Osteoblast (primary cell): ENCODE results near the gene MT4. TPM values are rescaled to one million over a fixed set of nuclear protein-coding genes. Genes with fewer than 3 reads are reported as not detected.
A peak's percentile ranks its signal among the peaks of the same experiment; 100 is the strongest.

Source experiments
- DNase-seq: peaks from one replicate; pipeline ENCODE4 v3.0.0; 2011; ENCODE audit warnings: low spot score, mixed read lengths; ENCODE audit not compliant: insufficient read length; ENCODE audit errors: missing footprints
- H2AFZ ChIP-seq: 2 replicates; pipeline ENCODE4 v1.6.0; 2011; ENCODE audit warnings: mild to moderate bottlenecking, low read length
- H3K27ac ChIP-seq: 2 replicates; pipeline ENCODE4 v1.5.1; 2011; ENCODE audit warnings: mild to moderate bottlenecking, low read depth, low read length, moderate library complexity
- H3K27me3 ChIP-seq: 2 replicates; pipeline ENCODE4 v1.6.0; 2012; ENCODE audit warnings: mild to moderate bottlenecking, control low read depth, inconsistent platforms, low read length, moderate library complexity; ENCODE audit not compliant: insufficient read depth
- H3K36me3 ChIP-seq: 2 replicates; pipeline ENCODE4 v1.5.1; 2011; ENCODE audit warnings: mild to moderate bottlenecking, low read length, control low read depth, moderate library complexity; ENCODE audit not compliant: insufficient read depth
- H3K4me1 ChIP-seq: 2 replicates; pipeline ENCODE4 v1.5.1; 2011; ENCODE audit warnings: mild to moderate bottlenecking, low read length, control low read depth, moderate library complexity; ENCODE audit not compliant: insufficient read depth
- H3K4me2 ChIP-seq: 2 replicates; pipeline ENCODE4 v1.6.0; 2011; ENCODE audit warnings: mild to moderate bottlenecking, low read length; ENCODE audit not compliant: insufficient read depth
- H3K4me3 ChIP-seq: fragments of 200-600 bp; sonication (generic); 3 replicates; pipeline ENCODE4 v1.5.1; 2012; ENCODE audit warnings: mild to moderate bottlenecking, low read length, inconsistent platforms; ENCODE audit not compliant: insufficient read depth
- H3K79me2 ChIP-seq: 2 replicates; pipeline ENCODE4 v1.6.0; 2012; ENCODE audit warnings: mild to moderate bottlenecking, low read length, control low read depth, inconsistent platforms; ENCODE audit not compliant: insufficient read depth
- H3K9me3 ChIP-seq: 2 replicates; pipeline ENCODE4 v1.5.1; 2011; ENCODE audit warnings: low read depth, low read length, control low read depth
- H4K20me1 ChIP-seq: 2 replicates; pipeline ENCODE4 v1.6.0; 2012; ENCODE audit warnings: mild to moderate bottlenecking, low read length, control low read depth; ENCODE audit not compliant: insufficient read depth
- total RNA-seq: library from RNA; depleted of rRNA; stranded (reverse); fragments of >200 nt; gene quantifications from 2 replicates; pipeline ENCODE4 v1.2.3, GENCODE V29; 2012
- TF ChIP-seq, protein P1 (sequence below): IDR thresholded peaks from 2 replicates; pipeline ENCODE4 v1.5.1; 2011; ENCODE audit warnings: mild to moderate bottlenecking, low read depth, low read length, moderate library complexity; ENCODE audit errors: extremely low read depth

Gene MT4
- total RNA-seq, 1 donor = not detected

DNA sequence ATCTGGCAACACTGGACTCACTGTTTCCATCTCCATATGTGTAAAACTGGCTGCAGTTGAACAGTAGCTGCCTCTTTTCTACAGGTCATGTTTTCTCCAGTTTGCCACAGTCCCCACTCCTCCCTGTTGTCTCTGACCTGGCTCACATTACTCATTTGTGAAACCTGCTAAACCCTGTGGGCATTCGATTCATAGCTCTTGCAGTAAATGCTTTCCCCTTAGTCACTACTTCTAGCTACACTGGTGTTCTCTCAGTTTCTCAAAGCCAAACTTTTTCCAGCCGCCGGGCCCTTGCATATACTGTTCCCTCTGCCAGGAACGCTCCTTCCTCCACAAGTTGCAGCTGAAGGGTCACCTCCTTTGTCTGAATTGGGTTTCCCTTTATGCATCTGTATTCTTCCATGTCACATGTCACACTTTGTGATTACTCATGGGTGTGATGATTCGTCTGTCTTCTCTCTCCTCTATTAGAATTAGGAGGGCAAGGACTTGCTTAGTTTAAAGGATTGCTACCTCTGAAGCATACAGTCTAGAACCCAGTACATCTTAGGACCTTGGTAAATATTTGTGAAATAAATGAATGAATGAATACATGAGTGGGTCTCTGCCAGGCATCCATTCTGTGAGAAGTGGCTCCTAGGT is 15.0 kb upstream of the MT4 start:
- Histone ChIP-seq H4K20me1 (no peaks in the 10 kb centered on the region), H3K4me3 (no peak overlapping the region), H3K36me3 (no peaks in the 10 kb centered on the region), H3K4me2 (no peak overlapping the region), H2AFZ (no peak overlapping the region), H3K27ac (no peak overlapping the region), H3K79me2 (no peaks in the 10 kb centered on the region), H3K4me1 (no peaks in the 10 kb centered on the region), H3K9me3 (no peaks in the 10 kb centered on the region), H3K27me3 (peaks cover 2% of the 10 kb centered on the region)
- no peak for DNase-seq
- TF ChIP-seq, protein P1, sequence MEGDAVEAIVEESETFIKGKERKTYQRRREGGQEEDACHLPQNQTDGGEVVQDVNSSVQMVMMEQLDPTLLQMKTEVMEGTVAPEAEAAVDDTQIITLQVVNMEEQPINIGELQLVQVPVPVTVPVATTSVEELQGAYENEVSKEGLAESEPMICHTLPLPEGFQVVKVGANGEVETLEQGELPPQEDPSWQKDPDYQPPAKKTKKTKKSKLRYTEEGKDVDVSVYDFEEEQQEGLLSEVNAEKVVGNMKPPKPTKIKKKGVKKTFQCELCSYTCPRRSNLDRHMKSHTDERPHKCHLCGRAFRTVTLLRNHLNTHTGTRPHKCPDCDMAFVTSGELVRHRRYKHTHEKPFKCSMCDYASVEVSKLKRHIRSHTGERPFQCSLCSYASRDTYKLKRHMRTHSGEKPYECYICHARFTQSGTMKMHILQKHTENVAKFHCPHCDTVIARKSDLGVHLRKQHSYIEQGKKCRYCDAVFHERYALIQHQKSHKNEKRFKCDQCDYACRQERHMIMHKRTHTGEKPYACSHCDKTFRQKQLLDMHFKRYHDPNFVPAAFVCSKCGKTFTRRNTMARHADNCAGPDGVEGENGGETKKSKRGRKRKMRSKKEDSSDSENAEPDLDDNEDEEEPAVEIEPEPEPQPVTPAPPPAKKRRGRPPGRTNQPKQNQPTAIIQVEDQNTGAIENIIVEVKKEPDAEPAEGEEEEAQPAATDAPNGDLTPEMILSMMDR = no peak

DNA sequence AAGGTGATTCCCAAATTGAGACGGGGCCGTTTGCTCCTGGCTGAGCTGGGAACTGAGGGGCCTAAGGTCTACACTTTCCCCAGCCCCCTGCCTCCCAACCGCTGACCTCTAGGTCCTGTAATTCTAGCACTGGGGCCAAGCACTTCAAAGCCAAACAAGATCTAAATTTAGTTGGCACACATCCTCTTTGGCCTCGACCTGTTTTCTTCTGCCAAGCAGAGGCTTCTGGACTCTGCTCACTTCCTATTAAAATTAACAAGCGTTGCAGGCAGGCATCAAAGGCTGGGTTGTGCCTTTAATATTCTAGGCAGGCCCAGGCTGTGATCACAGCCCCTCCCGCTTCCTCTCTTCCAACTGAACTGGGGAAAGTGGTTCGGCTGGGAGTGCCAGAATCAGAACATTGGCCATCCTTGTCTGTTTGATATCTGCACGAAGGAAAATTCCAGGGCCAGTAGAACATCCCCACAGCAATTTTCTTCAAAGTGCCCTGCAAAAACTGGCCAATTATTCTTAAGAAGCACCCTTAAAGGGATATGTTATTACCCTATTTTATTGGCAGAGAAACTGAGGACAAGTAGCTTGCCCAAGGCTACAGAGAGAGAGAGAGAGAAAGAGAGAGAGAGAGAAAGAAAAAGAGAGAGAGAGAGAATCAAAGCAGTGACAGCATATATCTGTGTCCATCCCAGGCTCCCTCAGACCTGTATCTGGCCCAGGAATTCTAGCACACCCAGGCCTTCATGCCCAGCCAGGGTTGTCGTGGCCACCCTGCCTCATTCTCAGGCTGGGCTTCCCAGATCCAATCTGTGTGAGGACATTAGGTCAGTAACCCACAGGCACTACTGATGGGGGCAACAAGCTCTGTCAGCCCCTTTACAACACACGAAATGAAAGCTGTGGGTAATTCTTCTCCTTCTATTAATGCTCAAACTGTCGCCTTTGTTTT is 12.8 kb upstream of the MT4 start:
- TF ChIP-seq, protein P1 = no peak
- H3K79me2 ChIP-seq = no peaks in the 10 kb centered on the region
- no peak overlapping the region for H2AFZ ChIP-seq
- no peak overlapping the region for H3K27ac ChIP-seq
- H3K36me3 ChIP-seq = no peaks in the 10 kb centered on the region
- no peaks in the 10 kb centered on the region for H3K9me3 ChIP-seq
- DNase-seq = no peak
- H3K27me3 ChIP-seq = peaks cover 17% of the 10 kb centered on the region
- no peak overlapping the region for H3K4me2 ChIP-seq
- no peak overlapping the region for H3K4me3 ChIP-seq
- no peaks in the 10 kb centered on the region for H4K20me1 ChIP-seq
- no peaks in the 10 kb centered on the region for H3K4me1 ChIP-seq

DNA sequence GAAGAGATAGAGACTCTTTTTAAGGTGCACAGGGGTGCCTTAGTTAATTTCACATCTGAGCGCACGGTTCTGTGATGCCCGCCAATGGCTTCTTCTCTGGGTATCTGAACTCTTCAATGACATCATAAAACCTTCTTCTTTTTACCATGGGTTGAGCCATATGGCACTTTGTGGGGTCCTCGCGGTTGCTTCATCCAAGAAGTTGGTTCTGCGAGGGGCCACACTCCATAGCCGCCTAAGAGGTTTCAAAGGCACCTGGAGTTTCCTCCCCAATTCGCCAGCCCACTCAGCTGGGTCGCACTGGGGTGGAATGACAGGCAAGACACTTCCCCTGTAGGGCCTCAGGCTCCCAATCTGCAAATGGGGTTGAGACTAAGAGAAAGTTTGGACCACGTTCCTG is 10.4 kb upstream of the MT4 start:
- Histone ChIP-seq H3K4me1 (no peaks in the 10 kb centered on the region), H3K4me3 (no peak overlapping the region), H3K36me3 (no peaks in the 10 kb centered on the region), H3K27ac (no peak overlapping the region), H4K20me1 (no peaks in the 10 kb centered on the region), H3K9me3 (no peaks in the 10 kb centered on the region), H3K27me3 (peaks cover 19% of the 10 kb centered on the region), H2AFZ (no peak overlapping the region), H3K79me2 (no peaks in the 10 kb centered on the region), H3K4me2 (no peak overlapping the region)
- TF ChIP-seq, protein P1 = no peak
- DNase-seq = no peak

DNA sequence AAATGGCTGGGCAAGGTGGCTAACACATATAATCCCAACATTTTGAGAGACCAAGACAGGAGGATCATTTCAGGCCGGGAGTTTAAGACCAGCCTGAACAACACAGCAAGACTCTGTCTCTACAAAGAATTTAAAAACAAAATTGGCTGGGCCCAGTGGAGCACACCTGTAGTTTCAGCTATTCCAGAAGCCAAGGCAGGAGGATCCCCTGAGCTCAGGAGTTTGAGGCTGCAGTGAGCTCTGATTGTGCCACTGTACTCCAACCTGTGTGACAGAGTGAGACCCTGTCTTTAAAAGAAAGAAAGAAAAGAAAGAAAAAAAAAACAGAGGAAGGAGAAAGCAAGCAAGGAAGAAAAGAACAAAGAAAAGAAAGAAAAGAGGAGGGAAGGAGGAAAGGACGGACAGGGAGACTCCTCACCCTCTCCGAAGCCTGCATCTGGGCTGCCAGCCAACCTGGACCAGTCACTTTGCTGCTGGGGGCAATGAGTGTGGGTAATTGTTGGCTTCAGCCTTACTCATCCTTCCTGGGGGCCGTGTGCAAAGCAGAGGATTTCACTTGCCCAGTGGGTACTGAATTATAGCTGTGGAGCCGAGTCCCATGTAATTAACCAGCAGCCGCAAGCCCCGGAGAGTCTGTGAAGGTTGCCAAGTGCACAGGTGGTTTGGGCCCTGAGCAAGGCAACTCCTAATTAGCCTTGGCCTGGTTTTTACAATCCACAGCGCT is 6.7 kb upstream of the MT4 start:
- Histone ChIP-seq H3K79me2 (no peaks in the 10 kb centered on the region), H3K36me3 (no peaks in the 10 kb centered on the region), H3K27me3 (peaks cover 22% of the 10 kb centered on the region), H3K9me3 (no peaks in the 10 kb centered on the region), H3K27ac (no peak overlapping the region), H3K4me3 (no peak overlapping the region), H3K4me1 (no peaks in the 10 kb centered on the region), H3K4me2 (no peak overlapping the region), H4K20me1 (no peaks in the 10 kb centered on the region), H2AFZ (no peak overlapping the region)
- TF ChIP-seq, protein P1 = no peak
- DNase-seq = peak; percentile 91
